ENCODE results near the gene RAB14.
A peak's percentile ranks its signal among the peaks of the same experiment; 100 is the strongest.

Gene RAB14

GRCh38 chr9:121227862-121228261, 26.2 kb upstream of the RAB14 start:
- Mint-ChIP-seq H3K4me1 (ENCODE audit: low read depth) (no peaks in the 10 kb centered on the region), H3K27me3 (no peaks in the 10 kb centered on the region), H3K27ac (no peak overlapping the region), H3K9me3 (ENCODE audit: low read depth) (no peaks in the 10 kb centered on the region), H3K36me3 (peaks cover 11% of the 10 kb centered on the region), H3K4me3 (no peak overlapping the region)

GRCh38 chr9:121226175-121226574, 24.5 kb upstream of the RAB14 start:
- Mint-ChIP-seq H3K27me3 (no peaks in the 10 kb centered on the region), H3K27ac (no peak overlapping the region), H3K9me3 (ENCODE audit: low read depth) (no peaks in the 10 kb centered on the region), H3K4me1 (ENCODE audit: low read depth) (no peaks in the 10 kb centered on the region), H3K36me3 (peaks cover 4% of the 10 kb centered on the region), H3K4me3 (no peak overlapping the region)

- H3K27ac Mint-ChIP-seq, result no peak overlapping the region
- no peaks in the 10 kb centered on the region for H3K4me1 Mint-ChIP-seq (ENCODE audit: low read depth)
- peaks cover 2% of the 10 kb centered on the region for H3K36me3 Mint-ChIP-seq
- no peak overlapping the region for H3K4me3 Mint-ChIP-seq
- no peaks in the 10 kb centered on the region for H3K9me3 Mint-ChIP-seq (ENCODE audit: low read depth)
- H3K27me3 Mint-ChIP-seq, result no peaks in the 10 kb centered on the region
These were observed 23.6 kb upstream of the RAB14 start for GRCh38 chr9:121225240-121225639.

- H3K27ac Mint-ChIP-seq, result no peak overlapping the region
- H3K36me3 Mint-ChIP-seq, result peaks cover 10% of the 10 kb centered on the region
- no peaks in the 10 kb centered on the region for H3K27me3 Mint-ChIP-seq
- H3K4me3 Mint-ChIP-seq, result no peak overlapping the region
- H3K4me1 Mint-ChIP-seq (ENCODE audit: low read depth), result no peaks in the 10 kb centered on the region
- no peaks in the 10 kb centered on the region for H3K9me3 Mint-ChIP-seq (ENCODE audit: low read depth)
These were observed 21.0 kb upstream of the RAB14 start for GRCh38 chr9:121222524-121223171.

GRCh38 chr9:121221664-121222055, 20.0 kb upstream of the RAB14 start:
- no peaks in the 10 kb centered on the region for H3K9me3 Mint-ChIP-seq (ENCODE audit: low read depth)
- H3K4me1 Mint-ChIP-seq (ENCODE audit: low read depth), result no peaks in the 10 kb centered on the region
- H3K27ac Mint-ChIP-seq, result no peak overlapping the region
- no peaks in the 10 kb centered on the region for H3K27me3 Mint-ChIP-seq
- H3K4me3 Mint-ChIP-seq, result no peak overlapping the region
- H3K36me3 Mint-ChIP-seq, result peaks cover 10% of the 10 kb centered on the region

GRCh38 chr9:121220996-121221663, 19.5 kb upstream of the RAB14 start:
- Mint-ChIP-seq H3K36me3 (peaks cover 10% of the 10 kb centered on the region), H3K4me1 (ENCODE audit: low read depth) (no peaks in the 10 kb centered on the region), H3K9me3 (ENCODE audit: low read depth) (no peaks in the 10 kb centered on the region), H3K4me3 (no peak overlapping the region), H3K27ac (no peak overlapping the region), H3K27me3 (no peaks in the 10 kb centered on the region)

GRCh38 chr9:121219530-121219929, 17.9 kb upstream of the RAB14 start:
- H3K36me3 Mint-ChIP-seq, result peaks cover 10% of the 10 kb centered on the region
- H3K27ac Mint-ChIP-seq, result no peak overlapping the region
- H3K27me3 Mint-ChIP-seq, result no peaks in the 10 kb centered on the region
- H3K4me3 Mint-ChIP-seq, result no peak overlapping the region
- no peaks in the 10 kb centered on the region for H3K4me1 Mint-ChIP-seq (ENCODE audit: low read depth)
- no peaks in the 10 kb centered on the region for H3K9me3 Mint-ChIP-seq (ENCODE audit: low read depth)

- Mint-ChIP-seq H3K4me3 (no peak overlapping the region), H3K4me1 (ENCODE audit: low read depth) (no peaks in the 10 kb centered on the region), H3K36me3 (peaks cover 10% of the 10 kb centered on the region), H3K27me3 (no peaks in the 10 kb centered on the region), H3K27ac (no peak overlapping the region), H3K9me3 (ENCODE audit: low read depth) (no peaks in the 10 kb centered on the region)
These were observed 16.8 kb upstream of the RAB14 start for GRCh38 chr9:121218357-121219027.

GRCh38 chr9:121217609-121218292, 16.1 kb upstream of the RAB14 start:
- H3K9me3 Mint-ChIP-seq (ENCODE audit: low read depth), result no peaks in the 10 kb centered on the region
- H3K36me3 Mint-ChIP-seq, result peaks cover 10% of the 10 kb centered on the region
- H3K4me3 Mint-ChIP-seq, result no peak overlapping the region
- H3K27me3 Mint-ChIP-seq, result no peaks in the 10 kb centered on the region
- no peak overlapping the region for H3K27ac Mint-ChIP-seq
- H3K4me1 Mint-ChIP-seq (ENCODE audit: low read depth), result peaks cover 5% of the 10 kb centered on the region

GRCh38 chr9:121216271-121216805, 14.7 kb upstream of the RAB14 start:
- peaks cover 5% of the 10 kb centered on the region for H3K4me1 Mint-ChIP-seq (ENCODE audit: low read depth)
- H3K27me3 Mint-ChIP-seq, result no peaks in the 10 kb centered on the region
- H3K9me3 Mint-ChIP-seq (ENCODE audit: low read depth), result no peaks in the 10 kb centered on the region
- H3K27ac Mint-ChIP-seq, result no peak overlapping the region
- no peak overlapping the region for H3K4me3 Mint-ChIP-seq
- H3K36me3 Mint-ChIP-seq, result peaks cover 10% of the 10 kb centered on the region

GRCh38 chr9:121214005-121214404, 12.3 kb upstream of the RAB14 start:
- Mint-ChIP-seq H3K4me1 (ENCODE audit: low read depth) (peaks cover 5% of the 10 kb centered on the region), H3K36me3 (peaks cover 5% of the 10 kb centered on the region), H3K27ac (no peak overlapping the region), H3K9me3 (ENCODE audit: low read depth) (no peaks in the 10 kb centered on the region), H3K4me3 (no peak overlapping the region), H3K27me3 (no peaks in the 10 kb centered on the region)

GRCh38 chr9:121213136-121213806, 11.6 kb upstream of the RAB14 start:
- Mint-ChIP-seq H3K36me3 (peaks cover 5% of the 10 kb centered on the region), H3K27me3 (no peaks in the 10 kb centered on the region), H3K4me1 (ENCODE audit: low read depth) (peaks cover 6% of the 10 kb centered on the region), H3K9me3 (ENCODE audit: low read depth) (no peaks in the 10 kb centered on the region), H3K27ac (no peak overlapping the region), H3K4me3 (no peak overlapping the region)

GRCh38 chr9:121210536-121210935, 8.9 kb upstream of the RAB14 start:
- peaks cover 24% of the 10 kb centered on the region for H3K4me1 Mint-ChIP-seq (ENCODE audit: low read depth)
- H3K36me3 Mint-ChIP-seq, result no peaks in the 10 kb centered on the region
- H3K9me3 Mint-ChIP-seq (ENCODE audit: low read depth), result no peaks in the 10 kb centered on the region
- H3K4me3 Mint-ChIP-seq, result no peak overlapping the region
- H3K27ac Mint-ChIP-seq, result no peak overlapping the region
- no peaks in the 10 kb centered on the region for H3K27me3 Mint-ChIP-seq

- Mint-ChIP-seq H3K27me3 (no peaks in the 10 kb centered on the region), H3K9me3 (ENCODE audit: low read depth) (no peaks in the 10 kb centered on the region), H3K4me1 (ENCODE audit: low read depth) (peaks cover 25% of the 10 kb centered on the region), H3K36me3 (no peaks in the 10 kb centered on the region), H3K27ac (no peak overlapping the region), H3K4me3 (peak overlapping the region; percentile 17)
These were observed 5.8 kb upstream of the RAB14 start for GRCh38 chr9:121207371-121207940.
